ENCODE measurements around the gene STC2.

STC2 gene

GRCh38 chr5:173352366-173353349, 24.4 kb upstream of the STC2 start:
- Histone ChIP-seq H3K4me1 (no peaks in the 10 kb centered on the region), H3K36me3 (no peaks in the 10 kb centered on the region), H3K27ac (no peak overlapping the region), H3K27me3 (peaks cover 0 to 6% of the 10 kb centered on the region in 2 donors), H3K9me3 (no peaks in the 10 kb centered on the region), H3K4me3 (no peak overlapping the region)
- no peak for DNase-seq
- intact Hi-C loops (cut with DNase I; ENCODE audit: low total_unique reads), result no loop called here
- TF ChIP-seq CTCF (IDR thresholded peaks at IDR 0.05), result no peak

- no peak overlapping the region for H3K27ac ChIP-seq
- H3K4me1 ChIP-seq, result no peaks in the 10 kb centered on the region
Measured at GRCh38 chr5:173342813-173343755, 14.9 kb upstream of the STC2 start.

GRCh38 chr5:173341961-173342430, 13.8 kb upstream of the STC2 start:
- intact Hi-C loops (cut with DNase I; ENCODE audit: low total_unique reads), result no loop called here
- Histone ChIP-seq H3K27ac (no peak overlapping the region), H3K4me3 (no peak overlapping the region), H3K36me3 (no peaks in the 10 kb centered on the region), H3K4me1 (no peaks in the 10 kb centered on the region), H3K27me3 (peaks cover 0 to 8% of the 10 kb centered on the region in 2 donors), H3K9me3 (no peaks in the 10 kb centered on the region)
- no peak for DNase-seq
- no peak for TF ChIP-seq CTCF (IDR thresholded peaks at IDR 0.05)

More at GRCh38 chr5:173342813-173343755, 14.9 kb upstream of the STC2 start:
- Histone ChIP-seq H3K4me3 (no peak overlapping the region), H3K9me3 (no peaks in the 10 kb centered on the region), H3K27me3 (peaks cover 0 to 8% of the 10 kb centered on the region in 2 donors), H3K36me3 (no peaks in the 10 kb centered on the region)
- no peak for TF ChIP-seq CTCF (IDR thresholded peaks at IDR 0.05)
- intact Hi-C loops (cut with DNase I; ENCODE audit: low total_unique reads), result no loop called here
- DNase-seq, result no peak

- H3K36me3 ChIP-seq, result no peaks in the 10 kb centered on the region
- no peak for TF ChIP-seq CTCF (IDR thresholded peaks at IDR 0.05)
- DNase-seq, result no peak
- peaks cover 0 to 14% of the 10 kb centered on the region in 2 donors for H3K27me3 ChIP-seq
- no peaks in the 10 kb centered on the region for H3K4me1 ChIP-seq
- no peak overlapping the region for H3K27ac ChIP-seq
- no peak overlapping the region for H3K4me3 ChIP-seq
- intact Hi-C loops (cut with DNase I; ENCODE audit: low total_unique reads), result no loop called here
- no peaks in the 10 kb centered on the region for H3K9me3 ChIP-seq
Measured at GRCh38 chr5:173340984-173341383, 12.8 kb upstream of the STC2 start.

GRCh38 chr5:173340451-173340850, 12.2 kb upstream of the STC2 start:
- Histone ChIP-seq H3K4me3 (no peak overlapping the region), H3K9me3 (no peaks in the 10 kb centered on the region), H3K27me3 (peaks cover 0 to 14% of the 10 kb centered on the region in 2 donors), H3K36me3 (no peaks in the 10 kb centered on the region), H3K4me1 (no peaks in the 10 kb centered on the region), H3K27ac (no peak overlapping the region)
- TF ChIP-seq CTCF (IDR thresholded peaks at IDR 0.05), result no peak
- intact Hi-C loops (cut with DNase I; ENCODE audit: low total_unique reads), result no loop called here
- DNase-seq, result no peak
